ENCODE results near the gene PRKD1. TPM values are rescaled to one million over a fixed set of nuclear protein-coding genes. Genes with fewer than 3 reads are reported as not detected.

The PRKD1 gene
- total and polyA plus RNA-seq, 2 of the 13 experiments (the other 11 are each of a cell fraction or from before 2014, with no cell fraction given), result 0.22 to 1.3 TPM

DNA sequence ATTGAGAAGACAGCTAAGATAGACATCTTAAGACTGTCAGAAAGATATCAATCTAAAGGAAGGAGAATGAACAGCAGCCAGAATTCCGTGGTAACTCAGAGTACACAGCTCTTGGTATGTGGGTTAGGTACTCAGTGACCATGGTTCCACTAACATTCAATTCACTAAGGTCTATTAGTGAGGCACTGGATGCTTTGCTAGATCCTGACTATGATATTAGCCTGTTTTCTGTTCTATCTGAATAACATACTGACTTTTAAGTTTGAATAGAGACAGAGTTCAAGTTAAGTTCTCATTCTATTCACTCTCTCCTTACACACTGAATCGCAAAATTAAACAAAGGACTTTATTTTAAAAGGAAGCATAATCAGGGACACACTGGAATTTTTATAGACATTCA, 106.4 kb downstream of the PRKD1 start:
- Histone ChIP-seq H4K20me1 (ENCODE audit: insufficient read depth, low read length) (no peaks in the 10 kb centered on the region), H3K9me3 (ENCODE audit: low read length) (peaks cover 87% of the 10 kb centered on the region), H3K27me3 (ENCODE audit: control insufficient read depth in 1 of 2, insufficient read depth in 2 of 2, low read length in 2 of 2) (no peaks in the 10 kb centered on the region), H3K9ac (ENCODE audit: insufficient read depth, low read depth, low read length) (no peak overlapping the region), H3K27ac (ENCODE audit: extremely low read length, insufficient read depth, low read length) (no peak overlapping the region), H3K36me3 (replicated peaks in 1 of 2; ENCODE audit: control insufficient read depth in 1 of 2, insufficient read depth in 2 of 2, low read length in 2 of 2) (no peaks in the 10 kb centered on the region), H3K4me1 (ENCODE audit: insufficient read depth, low read length) (no peaks in the 10 kb centered on the region), H3K79me2 (ENCODE audit: insufficient read depth, low read length) (no peaks in the 10 kb centered on the region), H3K4me3 (replicated peaks in 1 of 3; ENCODE audit: insufficient read depth in 1 of 3, low read depth in 2 of 3, low read length in 3 of 3) (no peak overlapping the region), H2AFZ (ENCODE audit: low read length) (no peak overlapping the region), H3K4me2 (ENCODE audit: low read depth, low read length) (no peak overlapping the region)
- TF ChIP-seq SNRNP70 (IDR thresholded peaks at IDR 0.05; ENCODE audit: low read depth, low read length), result no peak
- TF ChIP-seq U2AF2 (IDR thresholded peaks at IDR 0.05; ENCODE audit: low read depth, low read length), result no peak
- TF ChIP-seq CHD2 (IDR thresholded peaks at IDR 0.05; ENCODE audit: low read depth, low read length), result no peak
- TF ChIP-seq ZNF225 (CRISPR knock-in tag; IDR thresholded peaks at IDR 0.05), result no peak
- TF ChIP-seq, protein P1, sequence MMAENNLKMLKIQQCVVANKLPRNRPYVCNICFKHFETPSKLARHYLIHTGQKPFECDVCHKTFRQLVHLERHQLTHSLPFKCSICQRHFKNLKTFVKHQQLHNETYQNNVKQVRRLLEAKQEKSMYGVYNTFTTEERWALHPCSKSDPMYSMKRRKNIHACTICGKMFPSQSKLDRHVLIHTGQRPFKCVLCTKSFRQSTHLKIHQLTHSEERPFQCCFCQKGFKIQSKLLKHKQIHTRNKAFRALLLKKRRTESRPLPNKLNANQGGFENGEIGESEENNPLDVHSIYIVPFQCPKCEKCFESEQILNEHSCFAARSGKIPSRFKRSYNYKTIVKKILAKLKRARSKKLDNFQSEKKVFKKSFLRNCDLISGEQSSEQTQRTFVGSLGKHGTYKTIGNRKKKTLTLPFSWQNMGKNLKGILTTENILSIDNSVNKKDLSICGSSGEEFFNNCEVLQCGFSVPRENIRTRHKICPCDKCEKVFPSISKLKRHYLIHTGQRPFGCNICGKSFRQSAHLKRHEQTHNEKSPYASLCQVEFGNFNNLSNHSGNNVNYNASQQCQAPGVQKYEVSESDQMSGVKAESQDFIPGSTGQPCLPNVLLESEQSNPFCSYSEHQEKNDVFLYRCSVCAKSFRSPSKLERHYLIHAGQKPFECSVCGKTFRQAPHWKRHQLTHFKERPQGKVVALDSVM (CRISPR knock-in tag; IDR thresholded peaks at IDR 0.05), result no peak
- no peak for TF ChIP-seq ZNF816 (CRISPR knock-in tag; IDR thresholded peaks at IDR 0.05; ENCODE audit: borderline replicate concordance)
- no peak for TF ChIP-seq ZNF543 (CRISPR knock-in tag; IDR thresholded peaks at IDR 0.05)
- no peak for TF ChIP-seq NFE2 (CRISPR knock-in tag; IDR thresholded peaks at IDR 0.05)
- no peak for TF ChIP-seq EZH2 (conservative IDR thresholded peaks at IDR 0.05; ENCODE audit: low read depth, low read length)
- TF ChIP-seq HNRNPLL (IDR thresholded peaks at IDR 0.05; ENCODE audit: low read depth, low read length, poor library complexity, severe bottlenecking), result no peak
- intact Hi-C loops (cut with micrococcal nuclease; ENCODE audit: unreplicated experiment), result no loop called here
- ATAC-seq (no peak), DNase-seq (ENCODE audit: low spot score) (no peak), FAIRE-seq (no peak)
- WGBS (ENCODE audit: low lambda C conversion rate), result 5% methylated on average over 2 of the region's 2 CpGs
- CTCF ChIA-PET (ENCODE audit: low intra/inter-chr PET ratio, low total read pairs), result no interaction called here
- BruUV-seq (replicated peaks), result no TSS peak
- POLR2A ChIA-PET, result no interaction called here
- in situ Hi-C loops (cut with HindIII; ENCODE audit: extremely low pct_ligation_motif_present, low pct_unique_long_range_greater_than_20kb), result no loop called here

All from HepG2 (cell line).